HG03064 (cell line): ENCODE measurements around the gene OR10A3.
A peak's percentile ranks its signal among the peaks of the same experiment; 100 is the strongest.
"Not testable (repeated sequence)": the region's sequence is repeated elsewhere in the genome, so short reads cannot be mapped to it uniquely, and the experiment has no call there.

ENCODE experiments used
- ATAC-seq: cut with Tn5 transposase; IDR thresholded peaks from one replicate; pipeline ENCODE4 v1.9.1; 2021; ENCODE audit warnings: low read depth; ENCODE audit not compliant: unreplicated experiment

The OR10A3 gene, protein sequence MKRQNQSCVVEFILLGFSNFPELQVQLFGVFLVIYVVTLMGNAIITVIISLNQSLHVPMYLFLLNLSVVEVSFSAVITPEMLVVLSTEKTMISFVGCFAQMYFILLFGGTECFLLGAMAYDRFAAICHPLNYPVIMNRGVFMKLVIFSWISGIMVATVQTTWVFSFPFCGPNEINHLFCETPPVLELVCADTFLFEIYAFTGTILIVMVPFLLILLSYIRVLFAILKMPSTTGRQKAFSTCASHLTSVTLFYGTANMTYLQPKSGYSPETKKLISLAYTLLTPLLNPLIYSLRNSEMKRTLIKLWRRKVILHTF

DNA sequence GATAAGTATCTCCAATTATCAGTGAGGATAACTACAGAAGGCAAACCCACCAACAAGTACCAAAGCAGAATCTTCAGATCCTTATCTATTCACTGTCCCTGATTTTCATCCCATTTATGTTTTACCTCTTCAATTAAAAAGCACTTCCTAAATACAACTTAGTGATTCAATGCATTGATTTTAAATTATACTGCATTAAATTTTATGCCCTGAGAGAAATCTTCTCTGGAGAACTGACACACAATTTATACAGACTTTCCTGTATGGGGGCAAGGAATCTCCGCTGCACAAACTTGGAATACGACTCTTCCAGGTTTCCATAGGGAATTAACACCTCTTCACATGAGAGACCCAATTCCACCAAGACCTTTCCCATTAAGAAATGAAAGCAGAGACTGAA is at the start of gene OR10A3:
Gene OR10A3 (minus strand): TSS at position 101 of the 400 bp plus-strand sequence. CDS start 2,188 bp downstream, outside the sequence.
- ATAC-seq = no peak

DNA sequence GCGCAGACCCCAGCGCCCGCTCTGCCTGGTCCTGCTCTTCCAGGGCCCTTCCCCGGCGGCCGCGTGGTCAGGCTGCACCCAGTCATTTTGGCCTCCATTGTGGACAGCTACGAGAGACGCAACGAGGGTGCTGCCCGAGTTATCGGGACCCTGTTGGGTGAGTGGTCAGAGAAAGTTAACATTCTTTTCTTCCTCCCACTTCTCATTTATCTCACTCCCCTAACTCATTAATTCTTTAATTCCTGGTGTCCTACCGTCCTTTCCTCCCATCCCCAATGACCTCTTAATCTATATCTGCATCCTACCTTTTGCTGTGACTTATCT is 46.0 kb upstream of the OR10A3 start:
- ATAC-seq = not testable (repeated sequence)

DNA sequence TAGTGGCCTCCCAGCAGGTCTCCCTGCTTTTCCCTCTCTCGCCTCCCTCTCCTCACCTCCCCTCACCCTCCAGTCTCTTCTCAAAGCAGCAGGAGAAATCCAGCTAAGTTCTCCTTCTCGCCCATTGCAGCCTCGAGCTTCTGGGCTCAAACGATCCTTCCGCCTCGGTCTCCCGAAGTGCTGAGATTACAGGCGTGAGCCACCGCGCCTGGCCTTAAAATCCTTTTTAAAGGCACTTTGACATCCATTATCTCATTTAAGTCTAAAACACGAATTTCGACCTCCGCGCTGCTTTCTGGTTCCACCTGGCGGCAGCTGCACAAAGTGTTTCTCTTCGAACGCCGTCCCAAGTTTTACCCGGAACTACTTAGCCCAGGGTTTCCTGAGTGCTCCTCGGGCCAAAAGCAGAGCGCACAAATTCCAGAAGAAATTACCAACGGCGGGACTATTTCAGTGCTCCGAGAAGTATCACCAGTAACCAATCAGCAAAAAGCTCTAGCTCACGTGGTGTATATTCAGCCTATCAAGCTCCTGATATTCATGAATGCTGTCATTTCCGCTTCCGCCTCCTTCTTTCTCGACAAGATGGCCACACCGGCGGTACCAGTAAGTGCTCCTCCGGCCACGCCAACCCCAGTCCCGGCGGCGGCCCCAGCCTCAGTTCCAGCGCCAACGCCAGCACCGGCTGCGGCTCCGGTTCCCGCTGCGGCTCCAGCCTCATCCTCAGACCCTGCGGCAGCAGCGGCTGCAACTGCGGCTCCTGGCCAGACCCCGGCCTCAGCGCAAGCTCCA is 45.5 kb upstream of the OR10A3 start, which contains the start of gene EIF3F:
Gene EIF3F (plus strand): TSS at position 570 of the 792 bp plus-strand sequence. CDS start 16 bp downstream, at position 586.
- peak; percentile 89 for ATAC-seq

DNA sequence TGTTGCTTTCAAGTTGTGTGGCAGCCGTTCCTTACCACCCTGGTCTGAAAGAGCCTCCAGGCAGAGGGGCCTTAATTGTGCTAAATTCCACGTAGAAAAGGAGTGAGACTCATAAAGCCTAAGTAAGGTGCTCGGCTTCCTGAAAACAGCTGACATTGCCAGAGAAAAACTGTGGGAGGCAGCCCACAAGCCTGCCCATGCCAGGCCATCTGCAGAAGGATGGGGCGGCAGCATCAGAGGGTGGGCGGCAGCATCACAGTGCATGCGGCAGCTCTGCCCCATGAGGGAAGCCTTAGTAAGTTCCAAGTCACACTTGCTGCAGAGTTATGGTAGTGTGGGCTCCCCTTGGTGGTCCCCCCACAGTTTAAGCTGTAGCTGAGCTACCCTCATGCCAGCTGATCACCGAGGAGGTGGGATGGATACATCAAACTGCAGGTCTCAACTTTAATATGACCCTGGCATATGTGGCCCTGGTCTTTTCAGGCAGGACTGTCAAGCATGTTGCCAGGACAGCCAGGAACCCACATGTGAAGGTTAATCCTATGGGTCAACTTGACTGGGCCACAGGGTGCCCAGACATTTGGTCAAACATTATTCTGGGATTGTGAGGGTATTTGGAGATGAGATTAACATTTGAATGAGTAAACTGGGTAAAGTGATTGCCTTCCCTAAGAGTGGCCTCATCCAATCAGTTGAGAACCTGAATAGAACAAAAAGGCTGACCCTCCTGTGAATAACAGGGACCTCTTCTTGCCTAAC is 42.5 kb upstream of the OR10A3 start:
- no peak for ATAC-seq

DNA sequence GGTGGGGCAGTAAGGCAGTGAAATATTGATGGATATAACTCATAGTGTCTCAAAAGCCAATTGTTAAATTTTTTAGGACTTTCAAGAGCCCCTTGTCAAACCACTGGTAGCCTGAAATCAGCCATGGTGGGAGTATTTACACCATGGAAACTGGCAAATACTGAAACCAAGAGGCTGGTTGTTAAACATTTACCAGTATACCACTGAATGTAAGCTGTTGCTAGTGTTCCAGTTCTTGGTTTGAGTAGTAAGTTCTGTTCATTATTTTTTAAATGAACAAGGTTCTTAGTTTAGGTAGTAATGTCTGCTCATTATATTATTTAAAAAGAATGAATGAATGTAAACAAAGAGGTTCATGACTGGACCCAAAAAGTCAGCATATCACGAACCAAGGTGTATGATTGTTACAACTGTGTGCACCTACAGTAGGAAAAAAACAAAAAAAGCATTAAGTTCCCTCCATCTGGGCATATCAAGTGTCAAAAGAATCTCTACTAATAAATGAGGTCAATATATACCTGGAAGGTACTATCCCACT is 41.1 kb upstream of the OR10A3 start:
- peak; percentile 44 for ATAC-seq

DNA sequence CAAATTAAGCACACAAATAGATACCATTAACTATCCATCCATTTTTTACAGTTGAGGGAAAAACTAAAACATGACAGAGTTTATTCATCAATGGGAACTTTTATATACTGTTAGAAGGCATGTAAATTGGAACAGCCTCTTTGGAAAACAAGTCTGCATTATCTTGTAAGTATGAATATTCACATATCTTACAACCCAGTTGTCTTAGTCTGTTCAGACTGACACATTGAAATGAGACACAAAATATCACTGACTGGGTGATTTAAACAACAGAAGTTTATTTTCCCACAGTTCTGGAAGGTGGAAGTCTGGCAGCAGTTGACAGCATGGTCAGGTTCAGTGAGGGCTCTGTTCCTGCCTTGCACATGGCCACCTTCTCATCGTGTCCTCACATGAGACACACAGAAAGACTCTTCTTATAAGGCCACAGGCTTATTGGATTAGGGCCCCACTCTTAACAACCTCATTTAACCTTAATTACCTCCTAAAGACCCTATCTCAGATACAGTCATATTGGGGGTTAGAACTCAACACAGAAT is 40.2 kb upstream of the OR10A3 start:
- no peak for ATAC-seq

DNA sequence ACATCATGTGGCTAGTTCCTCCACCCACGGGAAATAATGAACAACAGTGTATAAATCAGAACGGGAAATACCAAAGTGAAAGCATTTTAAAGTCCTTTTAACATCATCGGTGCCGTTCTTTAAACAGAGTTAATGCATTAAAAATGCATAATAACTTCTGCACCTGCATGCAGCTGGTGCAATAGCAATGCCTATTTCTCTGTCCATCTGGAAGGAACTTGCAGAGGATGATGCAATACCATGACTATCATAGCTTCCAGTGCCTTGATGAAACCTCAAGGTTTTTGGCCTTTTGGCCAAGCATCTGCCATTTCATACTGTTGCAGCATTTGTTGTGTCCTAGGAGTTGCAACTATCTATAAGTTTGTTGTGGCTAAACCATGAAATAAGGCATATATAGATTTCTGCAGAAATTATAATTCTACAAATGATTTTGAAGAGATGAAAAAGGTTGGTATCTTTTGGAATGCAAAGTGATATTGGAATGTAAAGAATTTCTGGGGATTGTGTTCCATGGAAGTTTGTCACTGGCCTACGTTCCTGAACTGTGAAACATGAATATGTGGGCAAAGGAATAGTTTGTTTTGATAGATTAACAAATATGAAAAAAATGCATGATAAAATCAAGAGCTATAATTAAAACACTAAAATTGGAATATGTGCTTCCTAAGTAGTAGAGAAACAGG is 35.9 kb upstream of the OR10A3 start:
- no peak for ATAC-seq

DNA sequence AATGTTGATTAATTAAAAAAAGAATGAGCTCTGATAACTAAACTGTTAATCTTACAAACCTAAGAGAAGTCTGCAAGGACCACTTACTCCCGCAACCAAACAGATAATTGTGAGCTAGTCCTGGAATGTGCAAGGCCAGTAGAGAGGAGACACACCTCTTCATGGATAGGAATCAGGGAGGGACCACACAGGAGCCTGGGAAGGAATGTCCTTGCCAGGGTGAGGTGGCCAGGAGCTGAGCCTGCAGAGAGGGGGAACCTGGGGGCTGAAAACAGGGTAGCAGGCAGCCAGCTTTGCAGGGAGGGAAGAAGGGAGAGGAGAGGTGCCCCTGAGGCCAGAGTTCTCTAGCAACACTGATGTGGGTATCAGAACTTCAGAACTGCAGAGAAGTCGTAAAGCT is 33.2 kb upstream of the OR10A3 start:
- ATAC-seq = no peak

DNA sequence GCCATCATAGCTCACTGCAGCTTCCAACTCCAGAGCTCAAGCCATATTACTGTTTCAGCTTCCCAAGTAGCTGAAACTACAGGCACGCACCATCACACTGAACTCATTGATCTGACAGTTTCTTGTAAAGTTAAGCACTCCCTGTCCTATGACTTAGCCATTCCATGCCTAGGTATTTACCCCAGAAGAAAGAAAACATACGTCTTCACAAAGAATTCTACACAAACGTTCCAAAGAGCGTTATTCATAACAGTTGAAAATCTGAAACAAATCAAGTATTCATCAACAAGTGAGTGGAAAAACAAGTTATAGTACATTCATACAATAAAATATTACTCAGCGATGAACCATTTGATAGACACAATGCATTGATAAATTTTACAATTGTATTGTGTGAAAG is 31.5 kb upstream of the OR10A3 start:
- no peak for ATAC-seq

DNA sequence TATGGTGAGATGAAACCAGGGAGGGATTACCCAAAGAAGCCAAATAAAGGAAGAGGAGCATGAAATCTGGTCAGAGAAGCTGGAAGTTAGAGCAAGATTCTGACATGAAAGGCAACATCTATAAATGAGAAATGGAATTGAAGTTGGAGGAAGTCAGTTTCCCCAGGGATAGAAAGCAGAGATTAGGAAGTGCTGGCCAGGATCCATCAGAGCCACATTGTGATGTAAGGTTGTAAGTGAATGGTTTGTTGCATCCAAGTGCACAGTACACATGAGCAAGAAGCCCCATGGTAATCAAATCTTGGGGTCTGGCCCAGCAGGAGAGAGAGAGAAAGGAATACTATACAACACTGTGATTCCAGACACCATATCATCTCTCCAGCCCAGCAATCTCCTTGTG is 30.3 kb upstream of the OR10A3 start:
- ATAC-seq = no peak

DNA sequence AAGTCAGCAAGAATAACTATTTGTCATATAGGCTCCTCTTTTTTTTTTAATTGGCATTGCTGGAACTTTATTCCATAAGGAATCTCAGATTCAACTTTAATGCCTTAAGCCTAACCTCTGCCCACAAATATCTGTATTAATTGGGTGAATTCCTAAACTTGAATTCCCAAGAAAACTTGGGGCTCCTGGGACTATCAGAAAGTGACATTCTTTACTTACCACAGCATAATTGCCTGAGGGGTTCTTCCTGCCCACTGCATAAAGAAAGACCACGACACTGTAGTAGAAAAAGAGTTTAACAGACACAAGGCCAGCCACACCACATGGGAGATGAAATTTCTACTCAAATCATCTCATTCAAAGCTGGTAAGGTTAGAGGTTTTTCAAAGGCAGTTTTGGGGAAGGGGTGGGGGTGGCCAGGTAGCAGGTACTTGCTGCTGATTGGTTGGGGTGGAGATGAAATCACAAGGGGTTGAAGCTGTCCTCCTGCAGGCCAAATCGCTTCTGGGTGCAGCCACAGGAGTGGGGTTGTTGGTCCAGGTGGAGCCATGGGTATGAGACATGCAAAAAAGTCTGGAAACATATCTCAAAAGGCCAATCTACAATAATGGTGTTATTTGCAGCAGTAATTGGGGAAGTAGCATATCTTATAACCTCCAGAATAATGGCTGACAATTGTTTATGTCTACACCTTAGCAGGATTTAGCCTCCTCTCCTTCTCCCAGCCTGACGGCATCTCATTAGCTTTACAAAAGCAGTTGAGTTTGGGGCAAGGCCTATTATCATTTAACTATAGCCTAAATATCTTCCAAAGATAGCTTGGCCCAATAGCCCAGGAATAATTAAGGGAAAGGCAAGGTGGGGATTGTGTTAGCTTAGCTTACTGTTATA is 28.5 kb upstream of the OR10A3 start:
- no peak for ATAC-seq

DNA sequence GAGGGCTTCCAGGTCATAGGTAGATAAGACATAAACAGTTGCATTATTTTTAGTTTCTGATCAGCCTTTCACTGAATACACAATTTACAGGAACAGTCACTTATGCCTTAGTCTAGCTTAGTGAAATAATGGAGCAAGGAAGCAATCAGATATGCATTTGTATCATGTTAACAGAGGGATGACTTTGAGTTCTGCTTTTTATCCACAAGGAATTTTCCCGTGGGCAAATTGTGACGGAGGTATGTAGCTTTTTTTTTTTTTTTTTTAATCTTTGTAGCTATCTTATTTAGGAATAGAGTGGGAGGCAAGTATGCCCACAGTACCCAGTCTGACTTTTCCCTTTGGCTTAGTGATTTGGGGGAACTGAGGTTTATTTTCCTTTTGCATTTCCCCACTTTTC is 27.2 kb upstream of the OR10A3 start:
- ATAC-seq = no peak

DNA sequence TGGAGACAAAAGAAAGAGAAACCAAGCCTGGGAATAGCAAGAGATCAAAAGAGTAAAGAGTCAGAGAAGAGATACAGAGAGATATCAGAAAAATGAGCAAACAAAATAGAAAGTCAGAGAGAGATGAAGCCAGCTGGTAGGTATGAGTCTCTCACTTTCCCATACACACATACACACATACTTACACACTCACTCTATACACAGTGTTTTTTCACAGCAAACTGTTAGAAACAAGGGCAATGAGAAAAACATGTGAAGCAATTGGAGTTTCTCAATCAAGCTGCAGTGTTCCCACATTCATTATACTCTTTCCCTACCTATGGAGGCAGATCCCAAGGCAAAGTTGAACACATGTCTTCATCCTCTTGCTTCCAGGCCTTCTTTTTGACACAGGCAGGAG is 26.3 kb upstream of the OR10A3 start:
- no peak for ATAC-seq

DNA sequence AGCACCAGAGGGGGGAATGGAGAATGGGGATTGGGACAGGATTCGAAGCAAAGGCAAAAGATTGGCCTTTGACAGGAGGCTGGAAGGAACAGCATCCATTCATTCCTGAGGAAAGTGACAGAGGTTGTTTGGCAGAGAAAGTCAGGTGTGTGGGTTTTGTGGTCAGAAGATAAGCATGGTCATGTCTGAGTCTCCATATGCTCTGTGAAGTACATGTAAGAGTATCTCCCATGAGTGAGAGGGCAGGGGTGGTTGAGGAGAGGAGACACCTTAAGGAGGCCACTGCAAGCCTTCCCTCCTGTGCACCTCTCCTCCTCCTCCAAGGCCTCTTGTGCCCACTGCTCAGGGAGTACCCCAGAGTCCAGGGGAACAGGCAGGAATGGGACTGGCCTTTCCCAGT is 25.6 kb upstream of the OR10A3 start:
- no peak for ATAC-seq

DNA sequence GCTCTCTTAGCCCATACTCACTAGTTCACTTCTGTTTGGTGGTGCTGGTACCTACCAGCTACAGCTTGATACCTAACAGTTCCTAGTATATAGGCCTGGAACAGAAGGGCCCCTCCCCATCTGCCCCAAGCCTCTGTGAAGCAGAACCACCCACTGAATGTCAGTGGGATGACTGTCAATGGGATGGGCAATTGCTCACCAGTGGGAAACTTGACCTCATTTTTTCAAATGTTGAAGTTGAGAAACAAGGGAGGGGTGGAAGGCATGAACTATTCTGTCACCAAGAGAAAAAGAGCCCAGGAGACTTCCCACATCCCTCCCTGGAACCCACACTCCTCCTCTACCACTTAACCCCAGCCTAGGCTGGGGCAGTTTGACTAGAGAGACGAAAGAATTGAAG is 23.9 kb upstream of the OR10A3 start, which contains the start of gene NLRP10:
Gene NLRP10 (minus strand): TSS at position 62 of the 400 bp plus-strand sequence. CDS start 1,952 bp downstream, outside the sequence.
- ATAC-seq = no peak

DNA sequence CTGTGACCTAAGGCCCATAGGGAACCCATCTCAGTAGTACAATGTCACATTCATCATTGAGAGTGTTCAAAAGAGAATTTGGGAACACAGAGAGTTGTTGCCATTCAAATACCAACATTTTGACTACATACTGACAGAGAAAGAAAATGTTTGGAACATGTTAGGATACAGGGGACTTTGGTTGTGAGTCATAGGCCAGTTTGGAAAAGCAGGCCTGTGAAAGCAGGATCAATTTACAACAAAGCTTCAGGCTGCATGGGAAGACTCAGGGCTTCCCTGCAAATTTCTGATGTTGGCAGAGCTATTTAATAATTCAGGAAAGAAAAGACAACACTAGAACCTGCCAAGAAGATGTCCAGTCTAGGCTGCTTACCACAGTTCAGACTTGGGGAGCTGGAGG is 23.4 kb upstream of the OR10A3 start:
- no peak for ATAC-seq

DNA sequence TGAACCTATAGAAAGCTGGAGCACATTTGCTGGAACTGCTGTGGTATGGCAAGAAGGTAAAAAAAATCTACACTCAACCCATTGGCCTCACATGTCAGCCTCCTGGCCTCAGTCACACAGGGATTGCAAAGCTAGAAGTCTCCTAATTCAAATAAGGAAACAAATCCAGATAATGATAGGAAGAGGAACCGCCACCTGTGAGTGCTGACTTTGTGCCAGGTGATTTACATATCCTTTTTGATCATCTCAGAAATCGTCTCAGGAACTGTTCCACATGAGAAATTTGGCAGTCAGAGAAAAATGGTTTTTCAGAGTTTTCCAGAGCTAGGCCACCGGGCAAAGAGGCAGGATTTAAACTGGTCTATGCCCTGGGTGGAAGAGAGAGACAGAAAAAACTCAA is 22.8 kb upstream of the OR10A3 start:
- ATAC-seq = no peak

DNA sequence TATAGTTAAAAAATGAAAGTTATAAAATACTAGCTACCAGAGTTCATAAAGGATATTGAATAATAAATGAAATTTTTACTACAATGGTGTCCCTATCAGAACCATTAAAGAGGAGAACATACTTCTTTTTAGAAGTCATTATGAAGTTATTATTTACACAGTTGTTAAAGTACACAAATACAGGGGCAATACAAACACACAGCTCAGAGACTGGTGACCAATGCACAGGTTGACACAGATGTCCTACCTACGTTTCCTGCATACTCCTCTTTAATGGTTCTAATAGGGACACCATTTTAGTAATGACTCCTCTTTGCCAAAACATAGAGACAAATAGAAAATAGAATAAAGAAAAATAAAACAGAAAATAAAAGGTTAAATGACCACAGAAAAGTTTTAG is 13.7 kb upstream of the OR10A3 start:
- ATAC-seq = no peak

DNA sequence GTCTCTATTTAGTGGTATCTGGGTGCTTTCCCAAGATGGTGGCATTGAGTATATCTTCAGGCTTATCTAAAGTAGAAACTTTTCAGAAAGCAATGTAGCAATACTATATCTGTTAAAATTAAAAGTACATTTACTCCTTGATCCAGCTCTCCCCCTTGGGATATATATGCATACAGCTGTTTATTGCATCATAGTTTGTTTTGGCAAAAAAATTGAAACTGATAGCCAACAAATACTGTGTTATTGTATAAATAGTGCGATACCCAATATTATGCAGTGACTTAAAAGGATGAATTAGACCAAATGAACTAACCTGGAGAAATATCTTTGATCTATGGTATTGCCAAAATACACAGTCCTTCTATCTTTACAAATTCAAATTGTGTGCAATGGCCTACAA is 8.4 kb upstream of the OR10A3 start:
- no peak for ATAC-seq
